Stimulated activated CD8-positive, alpha-beta memory T cell treated with anti-CD3 and anti-CD28 coated beads, Interleukin-12 subunit alpha, Interleukin-12 subunit beta, amount 100 ng/mL, for 24 hours (primary cell): ENCODE results near the gene CROCC2.

Source experiments
- DNase-seq: peaks from one replicate; pipeline ENCODE4 v3.0.0-alpha.2; 2020; ENCODE audit errors: extremely low read depth

The CROCC2 gene

GRCh38 chr2:240921311-240921994 is 15.3 kb downstream of the CROCC2 start:
- DNase-seq, result no peak

- no peak for DNase-seq
Measured at GRCh38 chr2:240921995-240922244, 15.8 kb downstream of the CROCC2 start.

DNA sequence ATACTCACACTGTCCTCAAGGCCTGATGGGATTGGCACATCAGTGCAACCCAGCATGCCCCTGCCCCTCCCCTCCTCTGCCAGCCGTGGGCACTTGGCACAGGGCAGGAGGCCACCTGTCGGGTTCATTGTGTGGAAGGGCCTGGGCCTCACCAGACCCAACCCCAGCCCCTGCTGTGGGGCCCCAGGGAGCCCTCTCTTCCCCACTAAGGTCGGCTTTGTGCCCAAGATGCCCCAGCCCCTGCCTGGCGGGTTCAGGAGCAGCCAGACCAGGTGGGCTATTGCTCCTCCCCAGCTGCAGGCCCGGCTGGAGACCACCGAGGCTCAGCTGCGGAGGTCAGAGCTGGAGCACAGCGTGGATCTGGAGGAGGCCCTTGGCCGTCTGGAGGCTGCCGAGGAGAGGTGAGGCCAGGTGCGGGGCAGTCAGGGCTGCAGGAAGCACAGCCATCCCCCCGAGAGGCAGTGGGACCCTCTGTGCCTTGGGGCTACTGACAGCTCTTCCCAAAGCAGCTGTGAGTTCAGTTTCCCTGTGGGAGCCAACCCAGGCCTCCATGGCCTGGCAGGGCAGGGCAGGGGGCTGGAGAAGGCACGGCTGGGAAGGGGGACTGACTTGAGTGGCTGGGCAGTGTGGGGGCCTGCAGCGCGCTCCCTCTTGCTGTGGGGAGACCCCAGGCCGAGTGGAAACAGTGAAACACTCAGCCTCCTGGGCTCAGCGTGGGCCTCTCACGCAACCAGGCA is 16.3 kb downstream of the CROCC2 start:
- no peak for DNase-seq

DNA sequence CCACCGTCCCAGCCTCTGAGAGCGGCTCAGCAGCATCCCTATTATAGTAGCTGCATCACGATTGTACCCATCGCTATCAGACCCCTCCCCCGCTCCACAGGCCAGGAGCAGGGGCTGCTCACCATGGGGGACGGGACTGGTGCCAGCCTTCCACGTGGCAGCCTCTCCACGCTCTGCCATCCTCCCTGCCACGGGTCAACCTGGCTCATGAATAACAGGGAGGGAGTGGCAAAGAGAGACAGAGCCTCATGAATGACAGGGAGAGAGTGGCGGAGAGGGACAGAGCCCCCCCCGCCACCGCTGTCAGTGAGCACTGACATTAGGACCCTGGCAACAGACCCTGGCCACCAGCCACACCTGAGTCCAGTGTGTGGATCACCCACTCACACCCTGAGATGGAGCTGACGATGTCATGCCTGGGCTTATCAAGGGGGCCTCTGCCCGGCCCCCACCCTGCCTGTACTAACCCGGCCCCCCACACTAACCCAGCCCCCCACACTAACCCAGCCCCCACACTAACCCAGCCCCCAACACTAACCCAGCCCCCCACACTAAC is 16.9 kb downstream of the CROCC2 start:
- DNase-seq, result no peak

DNA sequence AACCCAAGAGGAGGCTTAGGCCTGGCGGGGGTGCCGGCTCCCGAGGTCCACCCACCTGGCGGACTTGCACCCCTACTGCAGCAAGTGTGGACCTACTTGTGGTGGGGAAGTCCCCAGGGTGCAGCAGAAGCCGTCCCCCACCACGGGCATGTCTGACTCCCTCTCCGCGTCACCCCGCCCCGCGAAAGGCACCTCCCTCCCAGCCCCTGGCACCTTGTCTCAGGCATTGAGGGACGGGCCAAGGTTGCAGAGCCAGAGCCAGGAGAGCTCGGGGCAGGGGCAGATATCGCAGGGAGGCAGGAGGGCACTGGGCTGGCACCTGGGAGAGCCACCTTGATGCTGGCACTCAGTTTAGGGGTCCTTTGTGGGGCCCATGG is 19.0 kb downstream of the CROCC2 start:
- no peak for DNase-seq

- DNase-seq, result no peak
Measured at GRCh38 chr2:240925568-240926515, 19.7 kb downstream of the CROCC2 start.

- no peak for DNase-seq
Measured at GRCh38 chr2:240926516-240927389, 20.6 kb downstream of the CROCC2 start.

DNA sequence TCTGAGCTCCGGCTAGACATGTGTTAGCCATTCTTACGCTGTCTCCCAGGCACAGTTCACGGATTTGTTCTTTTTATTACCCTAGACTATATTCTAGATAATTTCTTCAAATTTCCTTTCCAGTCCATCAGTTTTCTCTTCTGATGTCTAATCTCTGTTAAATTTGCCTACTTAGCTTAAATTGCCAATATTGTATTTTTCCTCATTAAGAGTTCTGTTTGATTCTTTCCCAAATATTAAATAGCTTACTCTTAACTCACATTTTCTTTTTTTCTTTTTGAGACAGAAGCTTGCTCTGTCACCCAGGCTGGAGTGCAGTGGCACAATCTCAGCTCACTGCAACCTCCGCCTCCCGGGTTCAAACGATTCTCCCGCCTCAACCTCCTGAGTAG is 21.2 kb downstream of the CROCC2 start:
- no peak for DNase-seq

DNA sequence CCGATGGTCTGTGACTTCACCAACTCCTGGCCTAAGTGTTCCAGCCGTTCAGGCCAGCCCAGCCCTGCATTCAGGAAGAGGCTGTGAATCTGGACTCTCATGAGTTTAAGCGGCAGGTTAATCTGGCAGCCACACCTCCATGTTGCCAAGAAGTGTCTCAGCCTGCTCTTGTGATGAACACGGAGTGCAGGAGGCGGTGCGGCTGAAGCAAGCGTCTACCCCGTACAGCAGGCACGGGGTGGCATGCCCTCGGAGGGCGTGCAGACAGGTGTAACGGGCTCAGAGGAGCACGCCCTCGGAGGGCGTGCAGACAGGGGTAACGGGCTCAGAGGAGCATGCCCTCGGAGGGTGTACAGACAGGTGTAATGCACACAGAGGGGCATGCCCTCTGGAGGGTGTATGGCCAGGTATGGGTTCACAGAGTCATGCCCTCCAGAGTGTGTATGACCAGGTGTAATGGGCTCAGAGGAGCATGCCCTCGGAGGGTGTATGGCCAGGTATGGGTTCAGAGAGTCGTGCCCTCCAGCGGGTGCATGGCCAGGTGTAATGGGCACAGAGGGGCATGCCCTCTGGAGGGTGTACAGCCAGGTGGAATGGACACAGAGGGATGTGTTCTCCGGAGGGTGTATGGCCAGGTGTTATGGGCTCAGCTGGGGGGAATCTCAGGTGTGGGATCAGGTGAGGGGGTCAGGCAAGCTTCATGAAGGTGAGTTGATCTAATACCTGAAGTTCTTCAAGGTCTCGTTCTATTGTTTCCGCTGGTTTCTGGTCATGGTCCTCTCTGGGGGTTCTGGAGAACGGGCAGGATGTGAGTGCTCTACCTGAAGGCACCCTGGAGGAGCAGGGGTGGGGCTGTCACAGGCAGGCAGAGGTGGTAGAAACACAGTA is 22.6 kb downstream of the CROCC2 start:
- DNase-seq, result no peak

DNA sequence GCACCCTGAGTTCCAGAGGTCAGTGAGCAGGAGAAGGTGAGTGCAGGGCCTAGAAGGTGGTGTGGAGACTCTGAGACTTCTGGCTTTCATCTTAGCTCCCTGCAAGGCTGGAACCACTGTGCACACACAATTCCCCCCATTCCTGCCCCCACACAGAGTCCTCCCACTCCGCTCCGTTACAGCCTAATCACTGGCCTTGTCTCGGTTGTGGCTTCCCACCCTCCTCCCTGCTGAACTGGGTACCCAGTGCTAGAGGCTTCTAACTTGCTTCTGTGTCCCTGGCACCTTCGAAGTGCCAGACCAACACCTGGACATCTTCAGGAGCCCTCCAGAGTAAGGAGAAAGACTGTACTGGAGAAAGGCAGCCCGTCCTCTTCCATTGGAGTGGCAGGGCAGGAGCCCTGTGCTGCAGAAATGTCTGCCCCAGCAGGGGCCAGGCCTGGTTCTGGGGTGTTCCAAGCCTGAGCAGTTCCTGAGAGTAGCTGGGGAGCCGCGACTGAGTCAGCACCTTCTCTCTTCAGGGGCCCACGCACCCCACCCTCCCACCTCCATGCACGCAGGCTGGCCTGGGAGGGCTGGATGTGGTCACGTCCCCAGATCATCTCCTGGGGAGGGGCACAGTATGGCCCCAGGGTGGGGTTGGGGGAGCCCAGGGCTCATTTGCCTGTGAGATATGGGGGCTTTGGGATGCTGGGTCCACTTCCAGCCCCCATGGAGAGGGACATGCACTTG is 23.4 kb downstream of the CROCC2 start:
- no peak for DNase-seq

- no peak for DNase-seq
Measured at GRCh38 chr2:240930096-240930630, 24.0 kb downstream of the CROCC2 start.

DNA sequence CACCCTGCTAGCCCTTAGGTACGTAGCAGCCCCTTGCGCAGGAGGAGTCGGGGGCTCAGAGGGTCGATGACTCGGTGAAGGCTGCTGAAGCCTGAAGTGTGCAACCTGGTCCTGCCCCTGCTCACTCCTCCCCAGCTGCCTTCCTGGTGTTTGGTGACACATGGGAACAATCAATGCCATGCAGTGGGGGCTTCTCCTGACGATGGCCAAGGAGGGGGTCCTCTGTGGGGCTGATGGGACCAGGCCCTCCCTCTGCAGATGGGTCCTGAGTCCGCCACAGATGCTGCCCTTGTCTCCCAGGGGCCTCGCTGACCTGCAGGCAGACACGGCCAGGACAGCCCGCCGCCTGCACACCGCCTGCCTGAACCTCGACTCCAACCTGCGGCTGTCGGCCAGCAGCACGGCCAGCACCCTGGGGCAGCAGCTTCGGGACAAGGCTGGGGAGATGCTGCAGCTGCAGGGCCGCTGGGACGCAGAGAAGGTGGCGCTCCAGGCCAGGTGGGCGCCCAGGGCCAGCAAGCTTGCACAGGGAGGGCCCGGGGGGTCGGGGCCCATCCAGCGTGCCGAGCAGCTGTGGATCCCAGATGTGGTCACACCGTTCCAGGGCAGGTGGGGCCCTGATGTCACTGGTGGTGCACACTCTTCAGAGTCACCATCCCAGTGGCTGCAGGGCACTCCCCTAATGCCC is 24.6 kb downstream of the CROCC2 start:
- no peak for DNase-seq

- DNase-seq, result no peak
Measured at GRCh38 chr2:240931319-240931949, 25.3 kb downstream of the CROCC2 start.

DNA sequence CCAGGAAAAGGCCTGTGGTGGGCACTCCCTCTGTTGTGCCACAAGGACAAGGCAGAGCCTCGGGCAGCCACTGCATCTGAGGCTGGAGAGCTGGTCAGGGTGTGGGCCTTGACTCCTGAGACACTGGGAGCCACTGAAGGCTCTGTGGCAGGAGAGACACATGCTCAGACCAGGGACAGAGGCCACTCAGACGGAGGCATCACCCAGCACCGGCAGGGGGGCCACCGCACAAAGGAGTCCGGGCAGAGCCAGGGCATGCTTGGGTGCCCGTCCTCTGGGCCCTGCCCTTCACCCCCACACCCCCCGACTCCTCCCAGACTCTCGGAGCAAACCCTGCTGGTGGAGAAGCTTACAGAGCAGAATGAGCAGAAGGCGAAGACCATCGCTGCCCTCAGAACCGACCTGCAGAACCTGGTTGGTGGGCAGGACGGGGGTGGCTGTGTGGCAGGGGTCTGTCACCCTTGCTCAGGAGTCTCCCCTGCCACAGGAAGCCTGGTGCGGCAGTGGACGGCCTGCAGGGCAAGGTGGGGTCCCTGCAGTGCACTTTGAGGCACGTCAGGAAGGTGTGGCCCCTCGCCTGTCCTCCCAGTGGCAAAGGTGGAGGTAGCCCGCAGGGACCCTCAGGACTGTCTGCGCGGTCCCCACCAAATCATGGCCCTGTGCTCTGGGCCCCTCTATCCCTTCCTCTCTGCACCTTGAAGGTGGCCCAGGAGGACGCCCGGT is 26.0 kb downstream of the CROCC2 start:
- no peak for DNase-seq

DNA sequence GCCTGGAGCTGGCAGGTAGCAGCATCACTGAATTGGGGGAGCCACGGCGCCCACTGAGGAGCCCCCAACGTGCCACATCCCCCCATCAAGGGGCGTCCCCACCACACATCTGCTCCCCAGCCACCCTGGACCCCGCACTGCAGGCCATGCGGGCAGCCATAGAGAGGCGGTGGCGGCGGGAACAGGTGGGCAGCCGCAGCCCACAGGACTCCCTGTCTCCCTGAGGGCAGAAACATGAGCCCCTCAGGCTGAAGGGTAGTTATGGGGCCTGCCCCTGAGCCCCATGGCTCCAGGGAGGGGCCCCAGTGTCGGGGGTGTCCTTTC is 26.6 kb downstream of the CROCC2 start:
- DNase-seq, result no peak

DNA sequence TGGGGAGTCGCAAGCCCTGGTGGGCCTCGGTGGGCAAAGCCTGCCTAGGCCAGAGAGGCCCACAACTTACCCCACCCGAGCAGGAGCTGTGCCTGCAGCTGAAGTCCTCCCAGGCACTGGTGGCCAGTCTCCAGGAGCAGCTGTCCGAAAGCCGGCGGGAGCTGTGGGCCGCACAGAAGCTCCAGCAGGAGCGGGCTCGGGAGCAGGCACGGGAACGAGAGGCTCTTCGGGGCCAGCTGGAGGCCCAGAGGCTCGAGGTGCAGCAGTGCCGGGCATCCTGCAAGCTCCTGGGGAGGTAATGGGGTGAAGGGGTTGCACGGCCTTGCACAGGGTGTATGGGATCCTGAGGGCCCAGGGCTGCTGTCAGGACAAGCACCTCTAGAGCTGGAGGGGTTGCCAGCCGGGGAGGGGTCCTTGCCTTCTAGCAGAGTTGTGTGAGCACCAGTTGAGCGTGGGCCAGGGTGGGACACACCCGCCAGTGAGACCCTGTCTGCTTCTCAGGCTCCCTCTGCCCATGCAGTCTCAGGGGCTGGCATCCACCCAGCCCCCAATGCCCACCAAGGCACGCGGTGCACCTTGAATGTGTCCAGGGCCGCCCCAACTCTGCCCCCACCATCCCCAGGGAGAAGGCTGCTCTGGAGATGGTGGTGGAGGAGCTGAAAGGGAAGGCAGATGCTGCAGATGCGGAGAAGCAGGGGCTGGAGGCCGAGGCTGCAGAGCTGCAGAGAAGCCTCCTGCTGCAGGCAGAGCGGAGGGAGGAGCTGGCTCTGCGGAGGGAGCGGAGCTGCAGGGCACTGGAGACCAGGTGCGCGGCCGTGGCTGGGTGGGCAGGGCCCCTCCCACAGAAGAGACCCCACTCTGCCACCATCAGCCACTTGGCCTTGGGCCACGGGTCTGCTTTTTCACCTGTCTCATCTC is 27.2 kb downstream of the CROCC2 start:
- DNase-seq, result no peak
